Loucy (cell line): Measurements from ENCODE around the gene TMEM39A.

Experiments used
- H2AFZ ChIP-seq: fragments of 200-600 bp; sonication (generic); 2 replicates; pipeline ENCODE4 v1.6.0; 2016; ENCODE audit warnings: antibody characterized with exemption, mild to moderate bottlenecking, low read length, moderate library complexity
- H3F3A ChIP-seq: fragments of 200-600 bp; 2 replicates; pipeline ENCODE4 v1.6.0; 2016; ENCODE audit warnings: antibody characterized with exemption, low read depth, mild to moderate bottlenecking
- H3K27me3 ChIP-seq: fragments of 200-600 bp; sonication (generic); 2 replicates; pipeline ENCODE4 v1.6.1; 2014; ENCODE audit warnings: low read length, mild to moderate bottlenecking; ENCODE audit not compliant: insufficient read depth, poor library complexity, severe bottlenecking
- H3K36me3 ChIP-seq: fragments of 200-600 bp; sonication (generic); 2 replicates; pipeline ENCODE4 v1.6.1; 2016; ENCODE audit warnings: low read length; ENCODE audit not compliant: insufficient read depth
- H3K4me1 ChIP-seq: fragments of 200-600 bp; sonication (generic); 2 replicates; pipeline ENCODE4 v1.5.1; 2014; ENCODE audit warnings: low read length, mild to moderate bottlenecking; ENCODE audit not compliant: insufficient read depth, poor library complexity, severe bottlenecking
- H3K4me2 ChIP-seq: fragments of 200-600 bp; sonication (generic); 2 replicates; pipeline ENCODE4 v1.6.0; 2014; ENCODE audit warnings: antibody characterized with exemption, low read length, low read depth, mild to moderate bottlenecking; ENCODE audit not compliant: poor library complexity, severe bottlenecking
- H3K4me3 ChIP-seq: fragments of 200-600 bp; sonication (generic); 2 replicates; pipeline ENCODE4 v1.5.1; 2014; ENCODE audit warnings: low read length, mild to moderate bottlenecking, mixed read lengths; ENCODE audit not compliant: poor library complexity, severe bottlenecking
- H3K79me2 ChIP-seq: fragments of 200-600 bp; sonication (generic); 2 replicates; pipeline ENCODE4 v1.6.1; 2014; ENCODE audit warnings: low read length; ENCODE audit not compliant: insufficient read depth
- H3K9ac ChIP-seq: fragments of 200-600 bp; sonication (generic); 2 replicates; pipeline ENCODE4 v1.6.0; 2014; ENCODE audit warnings: mild to moderate bottlenecking, low read depth, low read length, moderate library complexity; ENCODE audit not compliant: poor library complexity, severe bottlenecking
- H3K9me2 ChIP-seq: fragments of 200-600 bp; sonication (generic); replicated peaks from 2 replicates; pipeline ENCODE4 v1.6.1; 2016; ENCODE audit warnings: low read depth, low read length, mixed read lengths
- H3K9me3 ChIP-seq: fragments of 200-600 bp; sonication (generic); 2 replicates; pipeline ENCODE4 v1.6.1; 2014; ENCODE audit warnings: mild to moderate bottlenecking, antibody characterized with exemption, low read length, low read depth; ENCODE audit not compliant: insufficient read depth
- H4K20me1 ChIP-seq: fragments of 200-600 bp; sonication (generic); 2 replicates; pipeline ENCODE4 v1.6.0; 2014; ENCODE audit warnings: antibody characterized with exemption, low read length, mild to moderate bottlenecking; ENCODE audit not compliant: insufficient read depth, poor library complexity, severe bottlenecking
- EZH2phosphoT487 ChIP-seq: fragments of 200-600 bp; IDR thresholded peaks from 2 replicates; pipeline ENCODE4 v1.6.1; 2018; ENCODE audit warnings: antibody characterized with exemption, mild to moderate bottlenecking, moderate library complexity, borderline replicate concordance
- TF ChIP-seq, protein P1 (sequence below): fragments of 200-600 bp; sonication (generic); conservative IDR thresholded peaks from 2 replicates; pipeline ENCODE4 v1.5.1; 2014; ENCODE audit warnings: mild to moderate bottlenecking, antibody characterized with exemption, low read length

The TMEM39A gene

GRCh38 chr3:119420196-119420595 lies 43.2 kb downstream of the TMEM39A start:
- H4K20me1 ChIP-seq: no peaks in the 10 kb centered on the region
- H3K79me2 ChIP-seq: no peaks in the 10 kb centered on the region
- no peak for TF ChIP-seq EZH2phosphoT487
- TF ChIP-seq, protein P1, sequence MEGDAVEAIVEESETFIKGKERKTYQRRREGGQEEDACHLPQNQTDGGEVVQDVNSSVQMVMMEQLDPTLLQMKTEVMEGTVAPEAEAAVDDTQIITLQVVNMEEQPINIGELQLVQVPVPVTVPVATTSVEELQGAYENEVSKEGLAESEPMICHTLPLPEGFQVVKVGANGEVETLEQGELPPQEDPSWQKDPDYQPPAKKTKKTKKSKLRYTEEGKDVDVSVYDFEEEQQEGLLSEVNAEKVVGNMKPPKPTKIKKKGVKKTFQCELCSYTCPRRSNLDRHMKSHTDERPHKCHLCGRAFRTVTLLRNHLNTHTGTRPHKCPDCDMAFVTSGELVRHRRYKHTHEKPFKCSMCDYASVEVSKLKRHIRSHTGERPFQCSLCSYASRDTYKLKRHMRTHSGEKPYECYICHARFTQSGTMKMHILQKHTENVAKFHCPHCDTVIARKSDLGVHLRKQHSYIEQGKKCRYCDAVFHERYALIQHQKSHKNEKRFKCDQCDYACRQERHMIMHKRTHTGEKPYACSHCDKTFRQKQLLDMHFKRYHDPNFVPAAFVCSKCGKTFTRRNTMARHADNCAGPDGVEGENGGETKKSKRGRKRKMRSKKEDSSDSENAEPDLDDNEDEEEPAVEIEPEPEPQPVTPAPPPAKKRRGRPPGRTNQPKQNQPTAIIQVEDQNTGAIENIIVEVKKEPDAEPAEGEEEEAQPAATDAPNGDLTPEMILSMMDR: peak; percentile 51
- no peaks in the 10 kb centered on the region for H3K27me3 ChIP-seq
- H3K4me1 ChIP-seq: peaks cover 6% of the 10 kb centered on the region
- H2AFZ ChIP-seq: no peak overlapping the region
- H3F3A ChIP-seq: no peaks in the 10 kb centered on the region
- H3K9ac ChIP-seq: no peak overlapping the region
- peaks cover 2% of the 10 kb centered on the region; the same call in 1 of the 2 replicates for H3K9me3 ChIP-seq
- no peak overlapping the region for H3K4me3 ChIP-seq
- H3K9me2 ChIP-seq: no peaks in the 10 kb centered on the region
- H3K4me2 ChIP-seq: no peak overlapping the region
- no peaks in the 10 kb centered on the region for H3K36me3 ChIP-seq

DNA sequence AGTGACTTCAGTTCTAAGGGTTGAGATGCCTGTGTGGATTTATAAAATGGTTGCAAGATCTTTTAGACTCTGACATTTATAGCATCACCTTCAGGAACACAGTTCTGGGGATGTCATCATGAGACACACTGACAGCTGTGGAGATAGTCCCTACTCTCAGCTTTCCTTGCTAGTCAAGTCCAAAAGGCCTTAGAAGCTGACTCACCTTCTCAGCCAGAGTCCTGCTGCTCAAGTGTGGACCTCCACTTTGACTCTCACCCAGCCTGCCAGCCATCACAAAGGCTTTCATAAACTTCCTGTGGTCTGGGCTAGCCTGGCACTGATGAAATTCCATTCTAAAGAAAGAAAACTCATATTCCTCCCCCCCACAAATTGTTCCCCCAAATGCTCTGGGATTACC lies 44.8 kb downstream of the TMEM39A start:
- H3K9me2 ChIP-seq: no peaks in the 10 kb centered on the region
- H3K36me3 ChIP-seq: no peaks in the 10 kb centered on the region
- no peak overlapping the region for H3K9ac ChIP-seq
- H3K79me2 ChIP-seq: no peaks in the 10 kb centered on the region
- H3F3A ChIP-seq: no peaks in the 10 kb centered on the region
- peaks cover 6% of the 10 kb centered on the region for H3K4me1 ChIP-seq
- H2AFZ ChIP-seq: no peak overlapping the region
- no peaks in the 10 kb centered on the region for H4K20me1 ChIP-seq
- H3K4me3 ChIP-seq: no peak overlapping the region
- no peak for TF ChIP-seq EZH2phosphoT487
- TF ChIP-seq, protein P1: no peak
- no peaks in the 10 kb centered on the region for H3K27me3 ChIP-seq
- no peaks in the 10 kb centered on the region for H3K9me3 ChIP-seq
- no peak overlapping the region for H3K4me2 ChIP-seq

DNA sequence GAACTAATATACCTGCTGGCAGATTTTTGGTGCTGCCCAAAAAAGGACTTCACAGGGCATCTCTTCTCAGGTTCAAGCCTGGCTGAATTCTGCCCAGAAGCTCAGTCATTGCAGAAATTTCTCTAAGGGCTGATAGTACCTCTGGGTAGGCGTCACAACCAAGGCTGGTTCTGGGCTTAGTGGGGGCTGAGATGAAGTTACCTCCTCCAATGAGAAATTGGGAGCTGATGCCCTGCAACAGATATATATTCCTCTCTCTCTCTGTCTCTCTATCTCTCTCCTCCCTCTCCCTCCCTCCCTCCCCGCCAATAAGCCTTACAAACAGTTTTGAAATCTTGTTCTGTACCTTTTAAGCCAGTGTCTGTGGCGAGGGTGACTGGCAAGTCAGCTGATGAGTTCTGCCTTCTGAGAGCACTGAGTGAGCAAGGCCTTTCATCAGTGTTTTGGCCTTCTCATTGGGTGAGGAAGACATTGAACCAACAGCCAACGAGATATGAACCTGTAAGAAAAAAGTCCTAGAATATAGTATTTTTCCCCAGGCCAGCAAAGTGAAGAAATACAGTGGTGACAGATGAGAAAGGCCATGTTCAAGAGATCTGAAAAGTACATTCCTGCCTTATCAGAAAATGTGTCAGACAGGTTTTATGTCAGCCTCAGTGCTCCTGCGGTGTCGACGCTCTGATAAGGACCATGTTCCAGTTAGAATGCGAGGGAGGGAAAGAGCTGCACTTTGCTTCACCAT lies 45.5 kb downstream of the TMEM39A start:
- H2AFZ ChIP-seq: no peak overlapping the region
- no peaks in the 10 kb centered on the region for H3F3A ChIP-seq
- H3K4me2 ChIP-seq: no peak overlapping the region
- H3K27me3 ChIP-seq: no peaks in the 10 kb centered on the region
- no peaks in the 10 kb centered on the region for H3K9me3 ChIP-seq
- peaks cover 6% of the 10 kb centered on the region for H3K4me1 ChIP-seq
- H3K4me3 ChIP-seq: no peak overlapping the region
- H4K20me1 ChIP-seq: no peaks in the 10 kb centered on the region
- H3K79me2 ChIP-seq: no peaks in the 10 kb centered on the region
- no peaks in the 10 kb centered on the region for H3K9me2 ChIP-seq
- TF ChIP-seq EZH2phosphoT487: no peak
- TF ChIP-seq, protein P1: no peak
- no peaks in the 10 kb centered on the region for H3K36me3 ChIP-seq
- H3K9ac ChIP-seq: no peak overlapping the region
